Measurements from ENCODE around the gene ZCCHC14.

DNA sequence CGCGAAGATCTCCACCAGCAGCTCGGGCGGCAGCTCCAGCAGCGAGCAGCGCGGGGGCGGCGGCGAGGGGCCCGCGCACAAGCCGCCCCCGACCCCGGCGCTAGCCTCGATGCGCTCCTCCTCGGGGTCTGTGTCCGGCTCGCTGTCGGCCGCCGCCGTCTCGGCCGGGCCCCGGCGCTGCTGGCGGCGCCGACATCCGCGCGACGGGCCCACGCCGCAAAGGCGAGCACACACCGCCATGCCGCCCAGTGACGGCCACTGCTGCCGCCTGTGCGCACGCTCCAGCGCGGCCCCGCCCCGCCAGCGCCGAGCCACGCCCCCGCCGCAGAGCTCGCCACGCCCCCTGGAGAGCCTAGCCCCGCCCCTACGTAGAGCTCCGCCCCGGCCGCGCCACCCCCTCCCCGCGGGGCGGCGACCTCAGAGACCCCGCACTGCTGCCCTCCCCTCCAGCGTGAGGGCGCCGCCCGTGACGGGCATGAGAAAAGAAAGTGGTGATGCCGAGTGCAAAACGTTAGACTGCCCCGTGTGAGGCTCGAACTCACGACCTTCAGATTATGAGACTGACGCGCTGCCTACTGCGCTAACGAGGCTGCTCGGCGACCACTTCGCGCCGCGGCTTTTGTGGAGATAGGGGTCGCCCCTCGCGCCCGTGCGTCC, 109.2 kb downstream of the ZCCHC14 start, which contains the start of gene FBXO31:
- TF ChIP-seq EZH2 (IDR thresholded peaks at IDR 0.05; ENCODE audit: insufficient read depth, poor library complexity, severe bottlenecking) = no peak
- TF ChIP-seq EZH2phosphoT487 (IDR thresholded peaks at IDR 0.05; ENCODE audit: insufficient read depth, low read depth) = no peak
